ENCODE results near the gene CRABP2. TPM values are rescaled to one million over a fixed set of nuclear protein-coding genes. Genes with fewer than 3 reads are reported as not detected.

The CRABP2 gene
- total and polyA plus RNA-seq, 2 experiments from 2014 or later = 45.9 to 137 TPM

GRCh38 chr1:156754219-156754618 is 48.8 kb upstream of the CRABP2 start:
- Mint-ChIP-seq H3K9me3 (no peaks in the 10 kb centered on the region), H3K36me3 (ENCODE audit: low read depth) (peaks cover 14% of the 10 kb centered on the region; the same call in 2 of the 3 replicates)
- no peak for DNase-seq (ENCODE audit: low spot score)

More at GRCh38 chr1:156754219-156754618, 48.8 kb upstream of the CRABP2 start:
- peaks cover 33% of the 10 kb centered on the region for H3K79me2 ChIP-seq (replicated peaks; ENCODE audit: insufficient read depth)
- TF ChIP-seq CTCF (conservative IDR thresholded peaks at IDR 0.05; ENCODE audit: low read depth in 2 of 2) (no peak), CREB1 (CRISPR knock-in tag; IDR thresholded peaks at IDR 0.05; ENCODE audit: low read depth) (no peak), NANOG (IDR thresholded peaks at IDR 0.05; ENCODE audit: borderline replicate concordance) (no peak), JUNB (IDR thresholded peaks at IDR 0.05; ENCODE audit: unreplicated experiment) (no peak), ZNF114 (CRISPR knock-in tag; IDR thresholded peaks at IDR 0.05) (no peak), POLR2AphosphoS5 (IDR thresholded peaks at IDR 0.05; ENCODE audit: low read depth) (no peak), ZNF331 (CRISPR knock-in tag; IDR thresholded peaks at IDR 0.05; ENCODE audit: low read depth) (no peak), EZH2 (IDR thresholded peaks at IDR 0.05; ENCODE audit: low read depth, unreplicated experiment) (no peak), EZH2phosphoT487 (IDR thresholded peaks at IDR 0.05; ENCODE audit: unreplicated experiment) (no peak), STAT1 (IDR thresholded peaks at IDR 0.05; ENCODE audit: unreplicated experiment) (no peak)
- TF ChIP-seq, protein P1, sequence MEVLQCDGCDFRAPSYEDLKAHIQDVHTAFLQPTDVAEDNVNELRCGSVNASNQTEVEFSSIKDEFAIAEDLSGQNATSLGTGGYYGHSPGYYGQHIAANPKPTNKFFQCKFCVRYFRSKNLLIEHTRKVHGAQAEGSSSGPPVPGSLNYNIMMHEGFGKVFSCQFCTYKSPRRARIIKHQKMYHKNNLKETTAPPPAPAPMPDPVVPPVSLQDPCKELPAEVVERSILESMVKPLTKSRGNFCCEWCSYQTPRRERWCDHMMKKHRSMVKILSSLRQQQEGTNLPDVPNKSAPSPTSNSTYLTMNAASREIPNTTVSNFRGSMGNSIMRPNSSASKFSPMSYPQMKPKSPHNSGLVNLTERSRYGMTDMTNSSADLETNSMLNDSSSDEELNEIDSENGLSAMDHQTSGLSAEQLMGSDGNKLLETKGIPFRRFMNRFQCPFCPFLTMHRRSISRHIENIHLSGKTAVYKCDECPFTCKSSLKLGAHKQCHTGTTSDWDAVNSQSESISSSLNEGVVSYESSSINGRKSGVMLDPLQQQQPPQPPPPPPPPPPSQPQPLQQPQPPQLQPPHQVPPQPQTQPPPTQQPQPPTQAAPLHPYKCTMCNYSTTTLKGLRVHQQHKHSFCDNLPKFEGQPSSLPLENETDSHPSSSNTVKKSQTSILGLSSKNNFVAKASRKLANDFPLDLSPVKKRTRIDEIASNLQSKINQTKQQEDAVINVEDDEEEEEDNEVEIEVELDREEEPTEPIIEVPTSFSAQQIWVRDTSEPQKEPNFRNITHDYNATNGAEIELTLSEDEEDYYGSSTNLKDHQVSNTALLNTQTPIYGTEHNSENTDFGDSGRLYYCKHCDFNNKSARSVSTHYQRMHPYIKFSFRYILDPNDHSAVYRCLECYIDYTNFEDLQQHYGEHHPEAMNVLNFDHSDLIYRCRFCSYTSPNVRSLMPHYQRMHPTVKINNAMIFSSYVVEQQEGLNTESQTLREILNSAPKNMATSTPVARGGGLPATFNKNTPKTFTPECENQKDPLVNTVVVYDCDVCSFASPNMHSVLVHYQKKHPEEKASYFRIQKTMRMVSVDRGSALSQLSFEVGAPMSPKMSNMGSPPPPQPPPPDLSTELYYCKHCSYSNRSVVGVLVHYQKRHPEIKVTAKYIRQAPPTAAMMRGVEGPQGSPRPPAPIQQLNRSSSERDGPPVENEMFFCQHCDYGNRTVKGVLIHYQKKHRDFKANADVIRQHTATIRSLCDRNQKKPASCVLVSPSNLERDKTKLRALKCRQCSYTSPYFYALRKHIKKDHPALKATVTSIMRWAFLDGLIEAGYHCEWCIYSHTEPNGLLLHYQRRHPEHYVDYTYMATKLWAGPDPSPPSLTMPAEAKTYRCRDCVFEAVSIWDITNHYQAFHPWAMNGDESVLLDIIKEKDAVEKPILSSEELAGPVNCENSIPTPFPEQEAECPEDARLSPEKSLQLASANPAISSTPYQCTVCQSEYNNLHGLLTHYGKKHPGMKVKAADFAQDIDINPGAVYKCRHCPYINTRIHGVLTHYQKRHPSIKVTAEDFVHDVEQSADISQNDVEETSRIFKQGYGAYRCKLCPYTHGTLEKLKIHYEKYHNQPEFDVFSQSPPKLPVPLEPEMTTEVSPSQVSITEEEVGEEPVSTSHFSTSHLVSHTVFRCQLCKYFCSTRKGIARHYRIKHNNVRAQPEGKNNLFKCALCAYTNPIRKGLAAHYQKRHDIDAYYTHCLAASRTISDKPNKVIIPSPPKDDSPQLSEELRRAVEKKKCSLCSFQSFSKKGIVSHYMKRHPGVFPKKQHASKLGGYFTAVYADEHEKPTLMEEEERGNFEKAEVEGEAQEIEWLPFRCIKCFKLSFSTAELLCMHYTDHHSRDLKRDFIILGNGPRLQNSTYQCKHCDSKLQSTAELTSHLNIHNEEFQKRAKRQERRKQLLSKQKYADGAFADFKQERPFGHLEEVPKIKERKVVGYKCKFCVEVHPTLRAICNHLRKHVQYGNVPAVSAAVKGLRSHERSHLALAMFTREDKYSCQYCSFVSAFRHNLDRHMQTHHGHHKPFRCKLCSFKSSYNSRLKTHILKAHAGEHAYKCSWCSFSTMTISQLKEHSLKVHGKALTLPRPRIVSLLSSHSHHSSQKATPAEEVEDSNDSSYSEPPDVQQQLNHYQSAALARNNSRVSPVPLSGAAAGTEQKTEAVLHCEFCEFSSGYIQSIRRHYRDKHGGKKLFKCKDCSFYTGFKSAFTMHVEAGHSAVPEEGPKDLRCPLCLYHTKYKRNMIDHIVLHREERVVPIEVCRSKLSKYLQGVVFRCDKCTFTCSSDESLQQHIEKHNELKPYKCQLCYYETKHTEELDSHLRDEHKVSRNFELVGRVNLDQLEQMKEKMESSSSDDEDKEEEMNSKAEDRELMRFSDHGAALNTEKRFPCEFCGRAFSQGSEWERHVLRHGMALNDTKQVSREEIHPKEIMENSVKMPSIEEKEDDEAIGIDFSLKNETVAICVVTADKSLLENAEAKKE (CRISPR knock-in tag; IDR thresholded peaks at IDR 0.05) = no peak
- TF ChIP-seq, protein P2, sequence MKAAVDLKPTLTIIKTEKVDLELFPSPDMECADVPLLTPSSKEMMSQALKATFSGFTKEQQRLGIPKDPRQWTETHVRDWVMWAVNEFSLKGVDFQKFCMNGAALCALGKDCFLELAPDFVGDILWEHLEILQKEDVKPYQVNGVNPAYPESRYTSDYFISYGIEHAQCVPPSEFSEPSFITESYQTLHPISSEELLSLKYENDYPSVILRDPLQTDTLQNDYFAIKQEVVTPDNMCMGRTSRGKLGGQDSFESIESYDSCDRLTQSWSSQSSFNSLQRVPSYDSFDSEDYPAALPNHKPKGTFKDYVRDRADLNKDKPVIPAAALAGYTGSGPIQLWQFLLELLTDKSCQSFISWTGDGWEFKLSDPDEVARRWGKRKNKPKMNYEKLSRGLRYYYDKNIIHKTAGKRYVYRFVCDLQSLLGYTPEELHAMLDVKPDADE (IDR thresholded peaks at IDR 0.05) = no peak
- TF ChIP-seq, protein P3, sequence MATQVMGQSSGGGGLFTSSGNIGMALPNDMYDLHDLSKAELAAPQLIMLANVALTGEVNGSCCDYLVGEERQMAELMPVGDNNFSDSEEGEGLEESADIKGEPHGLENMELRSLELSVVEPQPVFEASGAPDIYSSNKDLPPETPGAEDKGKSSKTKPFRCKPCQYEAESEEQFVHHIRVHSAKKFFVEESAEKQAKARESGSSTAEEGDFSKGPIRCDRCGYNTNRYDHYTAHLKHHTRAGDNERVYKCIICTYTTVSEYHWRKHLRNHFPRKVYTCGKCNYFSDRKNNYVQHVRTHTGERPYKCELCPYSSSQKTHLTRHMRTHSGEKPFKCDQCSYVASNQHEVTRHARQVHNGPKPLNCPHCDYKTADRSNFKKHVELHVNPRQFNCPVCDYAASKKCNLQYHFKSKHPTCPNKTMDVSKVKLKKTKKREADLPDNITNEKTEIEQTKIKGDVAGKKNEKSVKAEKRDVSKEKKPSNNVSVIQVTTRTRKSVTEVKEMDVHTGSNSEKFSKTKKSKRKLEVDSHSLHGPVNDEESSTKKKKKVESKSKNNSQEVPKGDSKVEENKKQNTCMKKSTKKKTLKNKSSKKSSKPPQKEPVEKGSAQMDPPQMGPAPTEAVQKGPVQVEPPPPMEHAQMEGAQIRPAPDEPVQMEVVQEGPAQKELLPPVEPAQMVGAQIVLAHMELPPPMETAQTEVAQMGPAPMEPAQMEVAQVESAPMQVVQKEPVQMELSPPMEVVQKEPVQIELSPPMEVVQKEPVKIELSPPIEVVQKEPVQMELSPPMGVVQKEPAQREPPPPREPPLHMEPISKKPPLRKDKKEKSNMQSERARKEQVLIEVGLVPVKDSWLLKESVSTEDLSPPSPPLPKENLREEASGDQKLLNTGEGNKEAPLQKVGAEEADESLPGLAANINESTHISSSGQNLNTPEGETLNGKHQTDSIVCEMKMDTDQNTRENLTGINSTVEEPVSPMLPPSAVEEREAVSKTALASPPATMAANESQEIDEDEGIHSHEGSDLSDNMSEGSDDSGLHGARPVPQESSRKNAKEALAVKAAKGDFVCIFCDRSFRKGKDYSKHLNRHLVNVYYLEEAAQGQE (IDR thresholded peaks at IDR 0.05; ENCODE audit: unreplicated experiment) = no peak
- Mint-ChIP-seq H3K4me3 (no peak overlapping the region; the same call in 2 of the 3 replicates), H3K27me3 (ENCODE audit: insufficient read depth, low read depth, poor library complexity) (peaks cover 13% of the 10 kb centered on the region), H3K4me1 (peaks cover 19% of the 10 kb centered on the region), H3K27ac (no peak overlapping the region)
- no peaks in the 10 kb centered on the region for H3K36me3 ChIP-seq (ENCODE audit: insufficient read depth)
- H3K27me3 ChIP-seq (ENCODE audit: insufficient read depth) = no peaks in the 10 kb centered on the region
- no peak for ATAC-seq
- H3K9me2 ChIP-seq (ENCODE audit: insufficient read depth) = no peaks in the 10 kb centered on the region
- no peak overlapping the region for H2AFZ ChIP-seq
- peaks cover 4% of the 10 kb centered on the region; the same call in 1 of the 2 replicates for H4K20me1 ChIP-seq (replicated peaks; ENCODE audit: insufficient read depth)
- peaks cover 11% of the 10 kb centered on the region for H3F3A ChIP-seq (replicated peaks; ENCODE audit: low read depth)
- H3K27ac ChIP-seq (ENCODE audit: low read depth) = 0 out of 2 replicates have a peak overlapping the region, but pooled peaks have one; percentile 27
- no peak overlapping the region for H3K4me2 ChIP-seq
- H3K4me1 ChIP-seq (ENCODE audit: insufficient read depth) = peaks cover 21% of the 10 kb centered on the region
- H3K4me3 ChIP-seq = no peak overlapping the region
